Muscle layer of duodenum (tissue), 2 donors: Measurements from ENCODE around the gene NRXN3.

ENCODE experiments used
- H3K27ac ChIP-seq: one replicate; pipeline ENCODE4 v1.7.0; 2013; ENCODE audit warnings: mild to moderate bottlenecking, low read length
- H3K27me3 ChIP-seq: one replicate; pipeline ENCODE4 v1.7.0; 2013; ENCODE audit warnings: low read depth, mild to moderate bottlenecking, control low read depth, low read length
- H3K36me3 ChIP-seq, 2 donors: one replicate each; pipeline ENCODE4 v1.7.0; 2013; ENCODE audit warnings: low read length in 2 of 2, control low read depth in 1 of 2, mild to moderate bottlenecking in 1 of 2; ENCODE audit not compliant: insufficient read depth in 2 of 2, control insufficient read depth in 1 of 2
- H3K4me1 ChIP-seq, 2 donors: one replicate each; pipeline ENCODE4 v1.7.0; 2013; ENCODE audit warnings: low read length in 2 of 2, mild to moderate bottlenecking in 2 of 2, control low read depth in 1 of 2, moderate library complexity in 1 of 2; ENCODE audit not compliant: insufficient read depth in 2 of 2, control insufficient read depth in 1 of 2
- H3K4me3 ChIP-seq, 2 donors: one replicate each; pipeline ENCODE4 v1.7.0; 2013; ENCODE audit warnings: low read length in 2 of 2, low read depth in 1 of 2, mild to moderate bottlenecking in 1 of 2
- H3K9me3 ChIP-seq, 2 donors: one replicate each; pipeline ENCODE4 v1.7.0; 2013; ENCODE audit warnings: low read length in 2 of 2, control low read depth in 1 of 2, mild to moderate bottlenecking in 1 of 2; ENCODE audit not compliant: control insufficient read depth in 1 of 2
- donor health status: healthy.

NRXN3 gene

DNA sequence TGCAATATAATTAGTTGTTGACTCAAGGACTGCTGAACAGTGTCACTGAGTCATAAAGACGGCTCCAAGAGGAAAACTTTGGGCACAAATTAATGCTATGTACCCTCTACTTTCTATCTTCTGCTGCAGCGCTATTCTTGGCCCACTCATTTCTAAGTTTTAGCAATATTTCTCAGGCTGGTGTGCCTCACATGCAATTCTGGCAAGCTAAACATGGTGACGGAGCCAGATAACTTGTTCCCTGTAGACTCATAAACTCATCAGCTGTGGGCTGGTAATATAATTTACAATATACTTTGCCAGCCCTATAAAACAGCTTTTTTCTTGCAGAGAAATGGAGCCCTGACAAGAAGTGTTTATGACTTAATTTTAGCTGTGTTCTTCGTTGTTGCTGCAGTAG, 615.1 kb downstream of the NRXN3 start:
- H3K9me3 ChIP-seq: no peaks in the 10 kb centered on the region
- no peaks in the 10 kb centered on the region for H3K36me3 ChIP-seq
- no peak overlapping the region for H3K4me3 ChIP-seq
- H3K27ac ChIP-seq: no peak overlapping the region
- H3K4me1 ChIP-seq: no peaks in the 10 kb centered on the region
- no peaks in the 10 kb centered on the region for H3K27me3 ChIP-seq

GRCh38 chr14:78788467-78789360, 618.5 kb downstream of the NRXN3 start:
- Histone ChIP-seq H3K9me3 (no peaks in the 10 kb centered on the region), H3K4me1 (no peaks in the 10 kb centered on the region)

GRCh38 chr14:78790271-78790670, 620.1 kb downstream of the NRXN3 start:
- Histone ChIP-seq H3K27ac (no peak overlapping the region), H3K9me3 (no peaks in the 10 kb centered on the region), H3K4me3 (no peak overlapping the region), H3K36me3 (no peaks in the 10 kb centered on the region), H3K4me1 (no peaks in the 10 kb centered on the region), H3K27me3 (no peaks in the 10 kb centered on the region)

More at GRCh38 chr14:78788467-78789360, 618.5 kb downstream of the NRXN3 start:
- no peaks in the 10 kb centered on the region for H3K36me3 ChIP-seq
- H3K27me3 ChIP-seq: no peaks in the 10 kb centered on the region
- H3K27ac ChIP-seq: no peak overlapping the region
- H3K4me3 ChIP-seq: no peak overlapping the region

- Histone ChIP-seq H3K9me3 (no peaks in the 10 kb centered on the region), H3K4me1 (no peaks in the 10 kb centered on the region), H3K4me3 (no peak overlapping the region), H3K27me3 (no peaks in the 10 kb centered on the region), H3K36me3 (no peaks in the 10 kb centered on the region), H3K27ac (no peak overlapping the region)
These were observed 628.6 kb downstream of the NRXN3 start for GRCh38 chr14:78798757-78799156.

DNA sequence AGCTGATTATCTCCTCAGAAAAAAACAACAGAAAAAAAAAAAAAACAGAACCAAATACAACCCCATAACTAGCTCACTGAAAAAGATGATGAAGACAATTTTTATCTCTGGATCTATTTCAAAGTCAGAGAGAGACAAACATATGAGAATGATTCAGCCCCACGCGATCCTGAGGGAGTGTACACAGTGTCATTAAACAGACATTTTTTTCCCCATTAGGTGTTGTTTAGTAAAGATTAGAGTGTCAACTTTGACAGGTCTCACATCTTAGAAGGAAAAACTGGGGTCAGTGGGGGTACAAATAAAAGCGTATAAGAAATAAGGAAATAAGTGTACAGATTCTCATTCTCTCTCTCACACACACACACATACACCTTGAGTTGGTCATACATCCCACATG, 635.4 kb downstream of the NRXN3 start:
- Histone ChIP-seq H3K27ac (no peak overlapping the region), H3K4me1 (no peaks in the 10 kb centered on the region), H3K4me3 (no peak overlapping the region), H3K27me3 (no peaks in the 10 kb centered on the region), H3K9me3 (no peaks in the 10 kb centered on the region), H3K36me3 (no peaks in the 10 kb centered on the region)

GRCh38 chr14:78823035-78823434, 652.9 kb downstream of the NRXN3 start:
- Histone ChIP-seq H3K4me1 (no peaks in the 10 kb centered on the region), H3K36me3 (no peaks in the 10 kb centered on the region), H3K27me3 (no peaks in the 10 kb centered on the region), H3K27ac (no peak overlapping the region), H3K4me3 (no peak overlapping the region), H3K9me3 (no peaks in the 10 kb centered on the region)

- Histone ChIP-seq H3K4me1 (no peaks in the 10 kb centered on the region), H3K4me3 (no peak overlapping the region), H3K27me3 (no peaks in the 10 kb centered on the region), H3K9me3 (no peaks in the 10 kb centered on the region), H3K27ac (no peak overlapping the region), H3K36me3 (no peaks in the 10 kb centered on the region)
These were observed 653.3 kb downstream of the NRXN3 start for GRCh38 chr14:78823516-78823915.

- no peaks in the 10 kb centered on the region for H3K4me1 ChIP-seq
These were observed 659.1 kb downstream of the NRXN3 start for GRCh38 chr14:78829274-78829673.

DNA sequence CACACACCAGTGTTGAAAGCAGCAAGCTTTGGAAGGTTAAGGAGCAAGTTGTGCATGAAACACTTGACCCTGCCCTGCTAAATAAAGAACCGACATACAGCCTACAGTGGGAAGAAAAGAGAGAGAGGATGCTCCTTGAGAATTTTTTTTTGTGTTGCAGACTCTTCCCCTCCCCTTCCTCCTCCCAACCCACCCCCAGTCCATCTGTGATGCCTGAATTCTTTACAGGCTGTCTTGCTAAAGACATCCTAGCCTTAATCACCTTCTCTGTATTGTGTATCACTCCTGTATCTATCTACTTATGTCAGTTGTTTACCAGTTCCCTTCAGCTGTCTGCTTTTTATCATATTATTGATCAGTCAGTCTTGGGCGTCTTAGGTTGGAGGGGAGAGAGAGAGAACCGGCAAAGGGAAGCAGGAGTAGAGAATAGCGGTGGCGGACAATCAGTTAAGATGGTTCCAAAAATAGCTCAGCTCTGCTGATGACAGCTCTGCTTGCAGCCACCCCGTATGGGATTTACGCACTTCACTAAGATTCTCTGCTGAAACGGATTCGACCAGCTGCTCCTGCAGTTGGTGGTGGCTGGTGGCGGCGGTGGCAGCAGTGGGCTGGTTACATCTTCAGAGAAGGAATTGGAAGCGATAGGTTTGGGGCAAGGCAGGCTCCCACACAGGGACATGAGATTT, 664.7 kb downstream of the NRXN3 start:
- Histone ChIP-seq H3K27me3 (no peaks in the 10 kb centered on the region), H3K4me3 (no peak overlapping the region), H3K27ac (no peak overlapping the region), H3K36me3 (no peaks in the 10 kb centered on the region), H3K4me1 (no peaks in the 10 kb centered on the region), H3K9me3 (no peaks in the 10 kb centered on the region)

More at GRCh38 chr14:78829274-78829673, 659.1 kb downstream of the NRXN3 start:
- H3K27ac ChIP-seq: no peak overlapping the region
- no peaks in the 10 kb centered on the region for H3K9me3 ChIP-seq
- no peak overlapping the region for H3K4me3 ChIP-seq
- no peaks in the 10 kb centered on the region for H3K27me3 ChIP-seq
- H3K36me3 ChIP-seq: no peaks in the 10 kb centered on the region

GRCh38 chr14:78835909-78836308, 665.7 kb downstream of the NRXN3 start:
- no peaks in the 10 kb centered on the region for H3K4me1 ChIP-seq
- no peaks in the 10 kb centered on the region for H3K9me3 ChIP-seq
- no peaks in the 10 kb centered on the region for H3K36me3 ChIP-seq
- H3K27ac ChIP-seq: no peak overlapping the region
- no peaks in the 10 kb centered on the region for H3K27me3 ChIP-seq
- H3K4me3 ChIP-seq: no peak overlapping the region

GRCh38 chr14:78836777-78837176, 666.6 kb downstream of the NRXN3 start:
- Histone ChIP-seq H3K9me3 (no peaks in the 10 kb centered on the region), H3K27ac (no peak overlapping the region), H3K4me3 (no peak overlapping the region), H3K36me3 (no peaks in the 10 kb centered on the region), H3K4me1 (no peaks in the 10 kb centered on the region), H3K27me3 (no peaks in the 10 kb centered on the region)
